GM18867 (cell line): ENCODE data around the gene COL3A1.

ENCODE experiments used
- ATAC-seq: cut with Tn5 transposase; IDR thresholded peaks from one replicate; pipeline ENCODE4 v1.9.1; 2021; ENCODE audit warnings: mild to moderate bottlenecking, moderate library complexity; ENCODE audit not compliant: unreplicated experiment

The COL3A1 gene

DNA sequence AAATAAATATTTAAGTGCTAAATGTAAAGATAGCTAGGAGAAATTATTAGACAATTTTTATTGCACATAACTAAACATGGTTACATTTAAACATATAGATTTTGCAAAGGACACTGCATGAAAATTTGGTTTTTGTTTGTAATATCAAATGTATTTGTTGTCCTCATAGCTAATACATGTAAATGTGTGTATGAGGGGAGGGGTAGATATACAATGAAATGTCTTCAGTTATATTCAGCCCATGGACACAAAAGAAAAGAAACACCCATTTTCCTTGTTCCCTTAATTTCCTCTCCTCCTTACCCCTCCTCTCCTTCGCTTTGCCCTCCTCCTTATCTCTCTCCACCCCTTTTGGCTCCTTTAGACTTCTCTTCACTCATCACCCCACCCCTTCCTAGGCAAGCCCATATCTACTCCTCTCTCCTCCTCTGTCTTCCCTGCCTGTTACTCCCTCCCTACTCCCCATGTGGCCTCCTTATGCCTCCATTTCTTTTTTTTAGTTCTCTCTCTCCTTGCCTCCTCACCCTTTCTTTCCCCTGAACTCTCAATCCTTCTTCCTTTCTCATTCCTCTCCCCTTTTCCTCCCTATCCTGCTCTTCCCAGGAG lies 1.4 kb downstream of the COL3A1 start:
- ATAC-seq, result no peak

- no peak for ATAC-seq
These were observed 2.5 kb downstream of the COL3A1 start for GRCh38 chr2:188976545-188977268.

DNA sequence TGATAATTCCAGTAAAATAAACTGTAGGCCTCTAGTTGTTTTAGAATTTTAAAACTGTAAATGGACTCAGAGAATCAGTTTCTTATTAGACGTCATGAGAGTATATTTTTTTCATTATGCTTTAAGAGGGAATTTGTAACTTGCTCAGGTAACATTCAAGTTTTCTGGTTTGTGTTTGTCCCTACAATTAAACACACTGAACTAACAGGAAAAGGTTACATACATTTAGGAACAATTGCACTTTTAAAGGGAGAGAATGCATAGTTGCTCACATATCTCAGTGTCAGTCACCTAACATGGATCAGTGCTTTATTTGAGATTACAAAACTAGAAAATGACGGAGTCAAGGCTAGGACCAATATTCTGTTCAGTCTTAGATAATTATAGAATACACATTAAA lies 3.1 kb downstream of the COL3A1 start:
- ATAC-seq, result no peak

GRCh38 chr2:188978291-188979081 lies 4.3 kb downstream of the COL3A1 start:
- peak; percentile 87 for ATAC-seq

DNA sequence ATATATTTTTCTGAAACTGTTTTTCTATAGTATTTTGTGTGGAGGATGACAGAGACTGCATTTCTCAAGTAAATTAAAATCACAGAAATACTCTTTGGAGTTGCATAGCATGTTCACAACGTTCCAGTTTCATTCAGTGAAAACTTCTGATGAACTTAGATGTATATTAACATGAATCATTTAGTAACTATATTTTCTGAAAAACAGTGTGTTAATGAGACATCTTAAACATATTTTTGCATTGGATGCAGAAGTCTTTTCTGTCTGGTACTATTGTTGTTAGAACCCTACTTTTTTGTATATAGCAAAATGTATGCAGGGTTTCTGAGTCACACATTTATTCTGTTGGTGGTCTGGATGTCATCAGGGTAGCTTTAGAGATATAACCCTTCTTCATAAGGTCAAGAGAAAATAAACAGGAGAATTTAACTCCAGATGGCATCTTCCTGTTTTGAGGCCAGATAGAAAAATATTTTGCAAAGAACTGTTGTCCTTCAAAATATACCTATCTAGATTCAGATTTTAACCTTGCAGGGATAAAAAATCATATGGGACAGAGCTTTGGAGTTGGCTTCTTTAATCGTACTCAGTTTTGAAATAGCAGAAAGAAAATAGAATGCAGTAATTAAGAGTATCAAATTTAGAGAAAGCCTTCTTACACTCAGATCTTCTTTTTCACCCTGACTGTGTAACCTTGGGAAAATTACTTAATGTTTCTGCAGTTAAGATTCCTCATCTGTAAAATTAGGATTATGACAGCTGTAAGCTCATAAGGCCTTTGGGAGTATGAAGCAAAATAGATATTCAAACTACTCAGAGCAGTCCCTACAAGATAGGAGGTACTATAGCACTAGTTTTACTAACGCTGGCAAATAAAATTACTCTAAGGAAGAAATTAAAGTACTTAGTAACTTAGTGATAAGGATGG lies 5.3 kb downstream of the COL3A1 start:
- peak; percentile 13 for ATAC-seq

- peak; percentile 36 for ATAC-seq
These were observed 9.4 kb downstream of the COL3A1 start for GRCh38 chr2:188983427-188984064.

GRCh38 chr2:188984065-188984491 lies 9.9 kb downstream of the COL3A1 start:
- ATAC-seq, result no peak

GRCh38 chr2:188984680-188985079 lies 10.5 kb downstream of the COL3A1 start:
- no peak for ATAC-seq

DNA sequence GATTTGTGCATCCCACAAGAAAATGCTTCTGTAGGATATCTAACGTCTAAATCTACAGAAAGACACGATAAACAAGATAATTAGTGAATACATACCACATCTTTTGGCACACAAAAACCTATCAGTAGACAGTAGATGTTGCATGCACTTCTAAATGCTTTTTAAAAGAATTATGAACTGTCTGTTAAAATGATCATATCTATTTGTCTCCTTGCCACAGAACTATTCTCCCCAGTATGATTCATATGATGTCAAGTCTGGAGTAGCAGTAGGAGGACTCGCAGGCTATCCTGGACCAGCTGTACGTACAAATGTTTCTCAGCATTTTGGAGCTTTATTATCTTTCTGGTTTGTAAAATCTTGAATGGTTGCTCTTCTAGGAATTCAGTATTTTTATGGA lies 12.7 kb downstream of the COL3A1 start:
- ATAC-seq, result no peak

GRCh38 chr2:188993247-188993646 lies 19.1 kb downstream of the COL3A1 start:
- ATAC-seq, result no peak

- ATAC-seq, result no peak
These were observed 23.1 kb downstream of the COL3A1 start for GRCh38 chr2:188997263-188997662.

GRCh38 chr2:189000221-189000620 lies 26.0 kb downstream of the COL3A1 start:
- ATAC-seq, result no peak

GRCh38 chr2:189002079-189002478 lies 27.9 kb downstream of the COL3A1 start:
- ATAC-seq, result no peak

GRCh38 chr2:189008555-189009262 lies 34.5 kb downstream of the COL3A1 start:
- ATAC-seq, result no peak

GRCh38 chr2:189010536-189010935 lies 36.4 kb downstream of the COL3A1 start:
- no peak for ATAC-seq

DNA sequence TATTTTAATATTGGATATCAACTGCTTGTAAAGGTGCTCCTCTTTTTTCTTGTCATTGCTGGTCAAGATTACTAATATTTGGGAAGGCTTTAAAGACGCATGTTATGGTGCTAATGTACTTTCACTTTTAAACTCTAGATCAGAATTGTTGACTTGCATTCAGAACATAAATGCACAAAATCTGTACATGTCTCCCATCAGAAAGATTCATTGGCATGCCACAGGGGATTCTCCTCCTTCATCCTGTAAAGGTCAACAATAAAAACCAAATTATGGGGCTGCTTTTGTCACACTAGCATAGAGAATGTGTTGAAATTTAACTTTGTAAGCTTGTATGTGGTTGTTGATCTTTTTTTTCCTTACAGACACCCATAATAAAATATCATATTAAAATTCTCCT lies 38.2 kb downstream of the COL3A1 start:
- no peak for ATAC-seq

GRCh38 chr2:189013031-189013430 lies 38.9 kb downstream of the COL3A1 start:
- no peak for ATAC-seq

GRCh38 chr2:189013671-189014448 lies 39.7 kb downstream of the COL3A1 start:
- ATAC-seq, result no peak
